H9 (cell line): ENCODE results near the gene MRTFA. TPM values are rescaled to one million over a fixed set of nuclear protein-coding genes. Genes with fewer than 3 reads are reported as not detected.
A peak's percentile ranks its signal among the peaks of the same experiment; 100 is the strongest.

ENCODE experiments used
- DNase-seq: peaks from one replicate; pipeline ENCODE4 v3.0.0-alpha.2; 2017
- H2AFZ ChIP-seq: one replicate; pipeline ENCODE4 v1.6.1; 2013; ENCODE audit warnings: mild to moderate bottlenecking, low read length, control low read depth, moderate library complexity
- H2AK5ac ChIP-seq: 2 replicates; pipeline ENCODE4 v1.6.1; 2013; ENCODE audit warnings: low read length, control low read depth, mixed read lengths; ENCODE audit not compliant: insufficient read length
- H2BK120ac ChIP-seq: one replicate; pipeline ENCODE4 v1.6.1; 2013; ENCODE audit warnings: low read depth, mild to moderate bottlenecking, low read length, control low read depth, inconsistent platforms; ENCODE audit not compliant: poor library complexity, severe bottlenecking
- H2BK12ac ChIP-seq: 2 replicates; pipeline ENCODE4 v1.6.1; 2013; ENCODE audit warnings: low read length, control low read depth, mixed read lengths, low read depth; ENCODE audit not compliant: insufficient read length
- H2BK15ac ChIP-seq: 2 replicates; pipeline ENCODE4 v1.6.1; 2013; ENCODE audit warnings: low read depth, low read length, control low read depth
- H2BK20ac ChIP-seq: one replicate; pipeline ENCODE4 v1.6.1; 2013; ENCODE audit warnings: low read depth, mild to moderate bottlenecking, low read length, control low read depth, inconsistent platforms; ENCODE audit not compliant: poor library complexity, severe bottlenecking
- H2BK5ac ChIP-seq: 2 replicates; pipeline ENCODE4 v1.6.1; 2013; ENCODE audit warnings: low read length, control low read depth, mixed read lengths; ENCODE audit not compliant: insufficient read length
- H3K14ac ChIP-seq: 2 replicates; pipeline ENCODE4 v1.6.1; 2013; ENCODE audit warnings: low read length, control low read depth; ENCODE audit not compliant: insufficient read depth
- H3K18ac ChIP-seq: 2 replicates; pipeline ENCODE4 v1.6.1; 2013; ENCODE audit warnings: low read depth, mild to moderate bottlenecking, mixed read lengths, low read length, control low read depth; ENCODE audit not compliant: insufficient read length
- H3K23ac ChIP-seq: 2 replicates; pipeline ENCODE4 v1.6.1; 2013; ENCODE audit warnings: low read length, control low read depth, mixed read lengths, low read depth; ENCODE audit not compliant: insufficient read length
- H3K23me2 ChIP-seq: 2 replicates; pipeline ENCODE4 v1.6.1; 2013; ENCODE audit warnings: low read depth, mild to moderate bottlenecking, mixed read lengths, low read length, control low read depth; ENCODE audit not compliant: insufficient read length, poor library complexity, severe bottlenecking
- H3K27ac ChIP-seq: 2 replicates; pipeline ENCODE4 v1.5.1; 2013; ENCODE audit warnings: low read length, control low read depth, mixed read lengths, low read depth; ENCODE audit not compliant: insufficient read length
- H3K27me3 ChIP-seq: 2 replicates; pipeline ENCODE4 v1.6.1; 2013; ENCODE audit warnings: low read length, control low read depth, inconsistent platforms; ENCODE audit not compliant: insufficient read depth
- H3K4ac ChIP-seq: 2 replicates; pipeline ENCODE4 v1.6.1; 2013; ENCODE audit warnings: low read depth, mild to moderate bottlenecking, control low read depth, inconsistent platforms, low read length, moderate library complexity
- H3K4me1 ChIP-seq: 2 replicates; pipeline ENCODE4 v1.6.1; 2013; ENCODE audit warnings: low read length, control low read depth, inconsistent platforms; ENCODE audit not compliant: insufficient read depth
- H3K4me2 ChIP-seq: 2 replicates; pipeline ENCODE4 v1.6.1; 2013; ENCODE audit warnings: low read length, control low read depth, mixed read lengths; ENCODE audit not compliant: insufficient read length, insufficient read depth
- H3K56ac ChIP-seq: 2 replicates; pipeline ENCODE4 v1.6.1; 2013; ENCODE audit warnings: low read depth, mild to moderate bottlenecking, mixed read lengths, low read length, control low read depth; ENCODE audit not compliant: insufficient read length
- H3K79me1 ChIP-seq: 2 replicates; pipeline ENCODE4 v1.6.1; 2013; ENCODE audit warnings: low read depth, mild to moderate bottlenecking, moderate library complexity, low read length, control low read depth, inconsistent platforms; ENCODE audit not compliant: insufficient read depth, poor library complexity, severe bottlenecking
- H3K79me2 ChIP-seq: 2 replicates; pipeline ENCODE4 v1.6.1; 2013; ENCODE audit warnings: low read length, control low read depth, inconsistent platforms; ENCODE audit not compliant: insufficient read depth
- H3K9ac ChIP-seq: 2 replicates; pipeline ENCODE4 v1.6.1; 2013; ENCODE audit warnings: low read length, control low read depth, mixed read lengths; ENCODE audit not compliant: insufficient read length; ENCODE audit errors: extremely low read depth
- H3K9me3 ChIP-seq: one replicate; pipeline ENCODE4 v1.6.1; 2013; ENCODE audit warnings: low read depth, low read length, inconsistent platforms; ENCODE audit not compliant: control insufficient read depth
- H3T11ph ChIP-seq: one replicate; pipeline ENCODE4 v1.6.1; 2013; ENCODE audit warnings: mild to moderate bottlenecking, low read length, control low read depth, inconsistent platforms
- H4K20me1 ChIP-seq: one replicate; pipeline ENCODE4 v1.6.1; 2013; ENCODE audit not compliant: control insufficient read depth, insufficient read length, insufficient read depth
- H4K5ac ChIP-seq: 2 replicates; pipeline ENCODE4 v1.6.1; 2013; ENCODE audit warnings: low read depth, mild to moderate bottlenecking, mixed read lengths, low read length, control low read depth; ENCODE audit not compliant: insufficient read length
- H4K8ac ChIP-seq: replicated peaks from 2 replicates; pipeline ENCODE4 v1.6.1; 2013; ENCODE audit warnings: low read length, control low read depth, mixed read lengths, low read depth; ENCODE audit not compliant: insufficient read length
- H4K91ac ChIP-seq: 2 replicates; pipeline ENCODE4 v1.6.1; 2013; ENCODE audit warnings: low read depth, mild to moderate bottlenecking, moderate library complexity, mixed read lengths, low read length, control low read depth; ENCODE audit not compliant: insufficient read length
- H3K27ac Mint-ChIP-seq, 3 experiments: 2 replicates in 2 of 3; 3 replicates in 1 of 3; pipeline ENCODE4 v1.8.0; 2020 to 2021; ENCODE audit warnings: mixed read lengths in 3 of 3, mild to moderate bottlenecking in 1 of 3, moderate library complexity in 1 of 3
- H3K27me3 Mint-ChIP-seq: 2 replicates; pipeline ENCODE4 v1.8.0; 2021; ENCODE audit warnings: low read depth, mild to moderate bottlenecking, moderate library complexity, mixed read lengths
- H3K36me3 Mint-ChIP-seq, 3 experiments: 2 replicates in 2 of 3; 3 replicates in 1 of 3; pipeline ENCODE4 v1.8.0; 2020 to 2021; ENCODE audit warnings: low read depth in 3 of 3, mixed read lengths in 3 of 3; ENCODE audit not compliant: insufficient read depth in 1 of 3
- H3K4me1 Mint-ChIP-seq, 2 experiments: 2 replicates each; pipeline ENCODE4 v1.8.0; 2020; ENCODE audit warnings: mixed read lengths in 2 of 2
- H3K4me3 Mint-ChIP-seq, 2 experiments: 2 replicates in 1 of 2; 3 replicates in 1 of 2; pipeline ENCODE4 v1.8.0; 2020 to 2021; ENCODE audit warnings: mild to moderate bottlenecking in 2 of 2, mixed read lengths in 2 of 2, moderate library complexity in 1 of 2
- H3K9me3 Mint-ChIP-seq, 2 experiments: 2 replicates in 1 of 2; 3 replicates in 1 of 2; pipeline ENCODE4 v1.8.0; 2020; ENCODE audit warnings: mild to moderate bottlenecking in 2 of 2, mixed read lengths in 2 of 2, moderate library complexity in 1 of 2
- CTCF ChIP-seq: fragments of 200-600 bp; sonication (generic); conservative IDR thresholded peaks from 3 replicates; pipeline ENCODE4 v1.8.0; 2021; ENCODE audit warnings: antibody characterized with exemption, mild to moderate bottlenecking
- WGBS: extraction: QIAGEN DNeasy Blood & Tissue Kit; methylation state at CpG from one replicate; pipeline ENCODE4 v1.1.7; 2013; ENCODE audit warnings: missing lambda C conversion rate, low lambda C conversion rate, mixed read lengths; ENCODE audit not compliant: insufficient read length; ENCODE audit errors: extremely low coverage; 5-methylcytosine and 5-hydroxymethylcytosine counted together
- total RNA-seq: library from RNA; stranded (reverse); gene quantifications from 2 replicates; pipeline ENCODE4 v1.2.1, GENCODE V29; 2021

MRTFA gene
- total RNA-seq, 1 experiment from 2014 or later, result 38.1 TPM

- Histone ChIP-seq H3K9me3 (no peaks in the 10 kb centered on the region), H2AK5ac (no peak overlapping the region), H3K79me2 (peaks cover 6% of the 10 kb centered on the region; the same call in 1 of the 2 replicates), H3K4ac (no peak overlapping the region), H3K27ac (no peak overlapping the region), H3T11ph (no peak overlapping the region), H3K27me3 (no peaks in the 10 kb centered on the region), H3K23me2 (no peaks in the 10 kb centered on the region), H2BK120ac (no peak overlapping the region), H4K91ac (no peak overlapping the region), H2BK12ac (no peak overlapping the region), H3K79me1 (peaks cover 8% of the 10 kb centered on the region), H3K9ac (no peak overlapping the region), H2BK20ac (no peak overlapping the region), H3K18ac (no peak overlapping the region), H3K4me2 (no peak overlapping the region), H3K56ac (no peak overlapping the region), H4K5ac (no peak overlapping the region), H4K8ac (no peak overlapping the region), H2BK15ac (no peak overlapping the region), H2BK5ac (no peak overlapping the region), H3K4me1 (peaks cover 3% of the 10 kb centered on the region; the same call in 1 of the 2 replicates), H3K14ac (no peak overlapping the region), H3K23ac (no peak overlapping the region), H2AFZ (no peak overlapping the region), H4K20me1 (no peaks in the 10 kb centered on the region)
- Mint-ChIP-seq H3K9me3 (no peaks in the 10 kb centered on the region), H3K36me3 (no peaks in the 10 kb centered on the region; a peak in 1 of 7 replicates), H3K27ac (peak overlapping the region in 1 of 3 experiments; percentile 19; a peak in 1 of 7 replicates), H3K4me3 (no peak overlapping the region), H3K4me1 (peaks cover 18 to 26% of the 10 kb centered on the region in 2 experiments), H3K27me3 (no peaks in the 10 kb centered on the region)
- TF ChIP-seq CTCF, result no peak
- no CpG with 5 or more reads among the region's 2 CpGs for WGBS
- no peak for DNase-seq
These were observed 40.9 kb downstream of the MRTFA start for GRCh38 chr22:40595497-40596234.
